ENCODE results near the gene MMP26.

The MMP26 gene

GRCh38 chr11:4699697-4700435 lies 4.7 kb upstream of the MMP26 start (continued):
- TF ChIP-seq IKZF3 (tag by site-specific recombination; IDR thresholded peaks at IDR 0.05) (no peak), ZNF488 (tag by site-specific recombination; IDR thresholded peaks at IDR 0.05) (no peak)

GRCh38 chr11:4700436-4700820 lies 4.2 kb upstream of the MMP26 start:
- Histone ChIP-seq H3K9me3 (ENCODE audit: control insufficient read depth, insufficient read depth, low read depth, low read length) (no peaks in the 10 kb centered on the region), H3K36me3 (ENCODE audit: control insufficient read depth in 2 of 2, insufficient read depth in 1 of 2, low read length in 2 of 2) (no peaks in the 10 kb centered on the region), H3K4me1 (ENCODE audit: control insufficient read depth, insufficient read depth, low read length) (no peaks in the 10 kb centered on the region), H3K27ac (ENCODE audit: extremely low read depth, low read depth, low read length) (no peak overlapping the region), H3K4me3 (ENCODE audit: low read depth, low read length) (no peak overlapping the region)
- ChIA-PET POLR2A (no interaction called here), CTCF (interaction anchor here (0.6 kb wide), 1 partner anchor 17 kb away, joined by 3 read pairs; no protein-coding TSS in a partner anchor)
- TF ChIP-seq ZNF10 (tag by site-specific recombination; IDR thresholded peaks at IDR 0.05): no peak
- no peak for TF ChIP-seq ZNF768 (tag by site-specific recombination; IDR thresholded peaks at IDR 0.05)
- TF ChIP-seq ZNF366 (tag by site-specific recombination; conservative IDR thresholded peaks at IDR 0.05): no peak
- TF ChIP-seq REST (tag by site-specific recombination; IDR thresholded peaks at IDR 0.05): no peak
- no peak for TF ChIP-seq ZNF19 (tag by site-specific recombination; IDR thresholded peaks at IDR 0.05; ENCODE audit: low read depth)
- no peak for TF ChIP-seq PATZ1 (tag by site-specific recombination; IDR thresholded peaks at IDR 0.05)
- TF ChIP-seq RBAK (tag by site-specific recombination; IDR thresholded peaks at IDR 0.05): no peak
- TF ChIP-seq ZNF660 (tag by site-specific recombination; IDR thresholded peaks at IDR 0.05): no peak
- no peak for TF ChIP-seq ZBTB17 (tag by site-specific recombination; IDR thresholded peaks at IDR 0.05)
- TF ChIP-seq ZNF692 (tag by site-specific recombination; IDR thresholded peaks at IDR 0.05): no peak
- no peak for TF ChIP-seq ZNF747 (tag by site-specific recombination; IDR thresholded peaks at IDR 0.05)

- no peaks in the 10 kb centered on the region for H3K9me3 ChIP-seq (ENCODE audit: control insufficient read depth, insufficient read depth, low read depth, low read length)
- H3K4me1 ChIP-seq (ENCODE audit: control insufficient read depth, insufficient read depth, low read length): no peaks in the 10 kb centered on the region
- H3K27ac ChIP-seq (ENCODE audit: extremely low read depth, low read depth, low read length): no peak overlapping the region
- no peaks in the 10 kb centered on the region for H3K36me3 ChIP-seq (ENCODE audit: control insufficient read depth in 2 of 2, insufficient read depth in 1 of 2, low read length in 2 of 2)
- POLR2A ChIA-PET: no interaction called here
- CTCF ChIA-PET: interaction anchor here (0.6 to 1.3 kb wide), 3 partner anchors 9 to 68 kb away, joined by 3 to 4 read pairs (median 4); no protein-coding TSS in a partner anchor
- TF ChIP-seq HOXC10 (CRISPR knock-in tag; IDR thresholded peaks at IDR 0.05): no peak
- TF ChIP-seq ZNF18 (tag by site-specific recombination; IDR thresholded peaks at IDR 0.05): no peak
- no peak for TF ChIP-seq ZNF362 (tag by site-specific recombination; IDR thresholded peaks at IDR 0.05)
- TF ChIP-seq ZNF302 (tag by site-specific recombination; IDR thresholded peaks at IDR 0.05; ENCODE audit: low read depth): no peak
- no peak for TF ChIP-seq GLI4 (tag by site-specific recombination; IDR thresholded peaks at IDR 0.05)
- no peak for TF ChIP-seq ZIC2 (tag by site-specific recombination; IDR thresholded peaks at IDR 0.05)
- H3K4me3 ChIP-seq (ENCODE audit: low read depth, low read length): no peak overlapping the region
These were observed 278 bp downstream of the MMP26 start for GRCh38 chr11:4704790-4705334.

All from HEK293 (cell line).